DOHH2 (cell line): ENCODE data around the gene LY6G5C.
A peak's percentile ranks its signal among the peaks of the same experiment; 100 is the strongest.

ENCODE experiments used
- H3F3A ChIP-seq: fragments of 200-600 bp; sonication (generic), shearing (Covaris generic); 2 replicates; pipeline ENCODE4 v1.6.0; 2016; ENCODE audit warnings: antibody characterized with exemption, mild to moderate bottlenecking; ENCODE audit not compliant: control insufficient read depth, insufficient read depth
- H3K27ac ChIP-seq: fragments of 200-600 bp; sonication (generic); 2 replicates; pipeline ENCODE4 v1.5.1; 2014; ENCODE audit warnings: low read depth, mild to moderate bottlenecking, low read length, moderate library complexity
- H3K27me3 ChIP-seq: fragments of 200-600 bp; sonication (generic); 2 replicates; pipeline ENCODE4 v1.6.1; 2014; ENCODE audit warnings: mild to moderate bottlenecking, low read length, mixed read lengths; ENCODE audit not compliant: control insufficient read depth
- H3K36me3 ChIP-seq: fragments of 200-600 bp; sonication (generic); 2 replicates; pipeline ENCODE4 v1.6.1; 2014; ENCODE audit warnings: mild to moderate bottlenecking, low read length, moderate library complexity, mixed read lengths; ENCODE audit not compliant: control insufficient read depth
- H3K4me1 ChIP-seq: fragments of 200-600 bp; sonication (generic); 2 replicates; pipeline ENCODE4 v1.6.1; 2014; ENCODE audit warnings: mild to moderate bottlenecking, low read length, mixed read lengths; ENCODE audit not compliant: control insufficient read depth
- H3K4me2 ChIP-seq: fragments of 200-600 bp; sonication (generic); 2 replicates; pipeline ENCODE4 v1.6.0; 2014; ENCODE audit warnings: mild to moderate bottlenecking, low read length, moderate library complexity
- H3K4me3 ChIP-seq: fragments of 200-600 bp; sonication (generic); 2 replicates; pipeline ENCODE4 v1.5.1; 2014; ENCODE audit warnings: mild to moderate bottlenecking, low read length, mixed read lengths
- H3K79me2 ChIP-seq: fragments of 200-600 bp; sonication (generic); 2 replicates; pipeline ENCODE4 v1.6.1; 2014; ENCODE audit warnings: mild to moderate bottlenecking, low read length, mixed read lengths; ENCODE audit not compliant: control insufficient read depth
- H3K9me2 ChIP-seq: fragments of 200-600 bp; sonication (generic); replicated peaks from 2 replicates; pipeline ENCODE4 v1.6.1; 2014; ENCODE audit warnings: mild to moderate bottlenecking, low read length, mixed read lengths; ENCODE audit not compliant: control insufficient read depth
- H3K9me3 ChIP-seq: fragments of 200-600 bp; sonication (generic); 2 replicates; pipeline ENCODE4 v1.6.1; 2014; ENCODE audit warnings: antibody characterized with exemption, low read length, mixed read lengths; ENCODE audit not compliant: control insufficient read depth, insufficient read depth
- H4K20me1 ChIP-seq: fragments of 200-600 bp; sonication (generic); 2 replicates; pipeline ENCODE4 v1.6.0; 2014; ENCODE audit warnings: low read depth, mild to moderate bottlenecking, antibody characterized with exemption, low read length, moderate library complexity; ENCODE audit not compliant: control insufficient read depth, insufficient read depth
- EZH2phosphoT487 ChIP-seq: fragments of 200-600 bp; sonication (generic); IDR thresholded peaks from 2 replicates; pipeline ENCODE4 v1.6.1; 2017; ENCODE audit warnings: borderline replicate concordance, mild to moderate bottlenecking, antibody characterized with exemption, low read length, moderate library complexity, mixed read lengths
- TF ChIP-seq, protein P1 (sequence below): fragments of 200-600 bp; sonication (generic); IDR thresholded peaks from one replicate; pipeline ENCODE4 v1.5.1; 2014; ENCODE audit warnings: antibody characterized with exemption, mild to moderate bottlenecking, low read depth, low read length; ENCODE audit not compliant: poor library complexity, severe bottlenecking

Gene LY6G5C

DNA sequence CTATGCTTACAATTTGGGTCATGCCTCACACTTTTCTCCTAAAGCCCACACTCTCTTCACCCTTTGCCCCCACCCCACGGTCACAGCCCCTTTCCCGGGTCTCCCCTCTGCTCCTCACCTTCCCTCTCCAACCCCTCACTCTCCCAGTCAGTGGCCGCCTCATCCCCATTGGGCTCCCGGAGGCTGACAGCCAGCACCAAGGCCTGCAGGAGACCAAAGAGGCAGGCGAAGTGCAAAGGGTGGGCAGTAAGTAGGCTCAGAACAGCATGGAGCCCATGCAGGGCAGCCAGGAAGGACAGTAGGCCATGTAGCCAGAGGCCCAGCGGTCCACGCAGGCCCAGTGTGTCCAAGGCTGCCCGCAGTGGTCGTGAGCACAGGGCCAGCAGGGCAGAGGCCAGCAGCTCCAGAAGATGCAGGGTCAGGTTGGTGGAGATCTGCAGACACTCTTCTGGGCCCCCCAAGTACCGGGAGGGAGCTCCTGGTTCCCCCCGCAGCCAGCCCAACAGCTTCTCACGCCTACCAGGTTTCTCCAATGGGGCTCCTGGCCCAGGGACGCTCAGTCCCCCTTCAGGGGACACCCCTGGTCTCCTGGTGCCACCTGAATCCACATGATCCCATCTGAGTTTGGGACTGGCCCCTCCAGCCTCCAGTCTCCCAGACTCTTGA lies 21.8 kb downstream of the LY6G5C start:
- Histone ChIP-seq H3F3A (peaks cover 18% of the 10 kb centered on the region), H4K20me1 (no peaks in the 10 kb centered on the region), H3K27ac (no peak overlapping the region), H3K4me1 (peaks cover 54% of the 10 kb centered on the region), H3K36me3 (peaks cover 53% of the 10 kb centered on the region), H3K4me3 (peak overlapping the region; percentile 95), H3K27me3 (no peaks in the 10 kb centered on the region), H3K79me2 (peaks cover 60% of the 10 kb centered on the region), H3K4me2 (peak overlapping the region; percentile 92), H3K9me2 (no peaks in the 10 kb centered on the region), H3K9me3 (no peaks in the 10 kb centered on the region)
- TF ChIP-seq EZH2phosphoT487 = no peak
- TF ChIP-seq, protein P1, sequence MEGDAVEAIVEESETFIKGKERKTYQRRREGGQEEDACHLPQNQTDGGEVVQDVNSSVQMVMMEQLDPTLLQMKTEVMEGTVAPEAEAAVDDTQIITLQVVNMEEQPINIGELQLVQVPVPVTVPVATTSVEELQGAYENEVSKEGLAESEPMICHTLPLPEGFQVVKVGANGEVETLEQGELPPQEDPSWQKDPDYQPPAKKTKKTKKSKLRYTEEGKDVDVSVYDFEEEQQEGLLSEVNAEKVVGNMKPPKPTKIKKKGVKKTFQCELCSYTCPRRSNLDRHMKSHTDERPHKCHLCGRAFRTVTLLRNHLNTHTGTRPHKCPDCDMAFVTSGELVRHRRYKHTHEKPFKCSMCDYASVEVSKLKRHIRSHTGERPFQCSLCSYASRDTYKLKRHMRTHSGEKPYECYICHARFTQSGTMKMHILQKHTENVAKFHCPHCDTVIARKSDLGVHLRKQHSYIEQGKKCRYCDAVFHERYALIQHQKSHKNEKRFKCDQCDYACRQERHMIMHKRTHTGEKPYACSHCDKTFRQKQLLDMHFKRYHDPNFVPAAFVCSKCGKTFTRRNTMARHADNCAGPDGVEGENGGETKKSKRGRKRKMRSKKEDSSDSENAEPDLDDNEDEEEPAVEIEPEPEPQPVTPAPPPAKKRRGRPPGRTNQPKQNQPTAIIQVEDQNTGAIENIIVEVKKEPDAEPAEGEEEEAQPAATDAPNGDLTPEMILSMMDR = no peak

DNA sequence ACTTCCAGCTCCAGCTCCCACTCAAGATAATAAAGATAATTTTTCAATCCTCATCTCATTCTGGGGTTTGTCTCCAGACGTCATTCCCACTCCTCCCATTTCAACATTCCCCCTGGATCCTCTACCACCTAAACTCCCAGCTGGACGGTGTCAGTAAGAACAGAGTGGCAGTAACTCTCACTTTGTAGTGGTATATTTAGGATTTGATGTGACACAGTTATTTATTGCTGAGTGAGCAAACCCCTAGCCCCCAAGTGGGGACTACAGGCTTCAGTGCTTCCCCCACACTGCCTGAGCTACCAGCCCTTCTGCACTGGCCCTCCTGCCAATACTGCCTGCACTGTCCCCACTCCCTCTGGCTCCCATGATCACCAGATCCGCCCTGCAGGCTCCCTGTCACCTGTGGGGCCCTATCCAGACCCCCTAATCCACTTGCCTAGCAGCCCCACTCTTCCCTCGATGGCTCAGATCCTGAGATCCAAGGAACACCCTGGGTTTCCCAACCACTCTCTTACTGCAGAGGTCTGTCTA lies 22.6 kb downstream of the LY6G5C start:
- Histone ChIP-seq H3K27me3 (no peaks in the 10 kb centered on the region), H3K9me3 (no peaks in the 10 kb centered on the region), H3F3A (peaks cover 18% of the 10 kb centered on the region), H3K27ac (no peak overlapping the region), H3K79me2 (peaks cover 58% of the 10 kb centered on the region), H3K36me3 (peaks cover 45% of the 10 kb centered on the region), H3K4me3 (no peak overlapping the region), H3K4me2 (peak overlapping the region; percentile 92; the same call in 1 of the 2 replicates), H3K4me1 (peaks cover 50% of the 10 kb centered on the region), H4K20me1 (no peaks in the 10 kb centered on the region), H3K9me2 (no peaks in the 10 kb centered on the region)
- TF ChIP-seq, protein P1 = no peak
- no peak for TF ChIP-seq EZH2phosphoT487

DNA sequence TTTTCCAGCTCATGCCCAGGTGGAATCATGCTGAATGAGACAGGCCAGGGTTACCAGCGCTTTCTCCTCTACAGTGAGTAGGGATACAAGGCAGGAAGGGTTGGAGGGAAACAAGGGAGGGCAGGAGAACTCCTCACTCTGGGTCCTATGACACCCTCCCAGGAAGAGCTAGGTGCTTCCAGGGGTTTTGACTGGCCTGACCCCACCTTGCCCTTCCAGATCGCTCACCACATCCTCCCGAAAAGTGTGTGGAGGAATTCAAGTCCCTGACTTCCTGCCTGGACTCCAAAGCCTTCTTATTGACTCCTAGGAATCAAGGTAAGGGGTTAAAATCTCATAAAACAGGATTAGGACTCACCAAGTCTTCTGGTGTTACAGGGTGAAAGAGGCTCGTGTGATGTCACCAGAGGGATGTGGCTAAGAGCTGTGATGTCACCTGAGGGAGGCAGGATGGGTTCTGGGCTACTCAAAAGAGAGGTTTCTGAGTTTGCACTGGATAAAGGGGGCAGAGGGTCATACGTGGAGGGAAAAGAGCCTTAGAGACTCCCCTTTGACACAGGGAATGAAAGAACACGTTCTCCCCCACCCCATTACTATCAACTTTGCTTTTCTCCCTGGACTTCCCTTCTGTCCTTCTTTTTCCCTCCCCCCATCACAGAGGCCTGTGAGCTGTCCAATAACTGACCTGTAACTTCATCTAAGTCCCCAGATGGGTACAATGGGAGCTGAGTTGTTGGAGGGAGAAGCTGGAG lies 23.3 kb downstream of the LY6G5C start:
- no peaks in the 10 kb centered on the region for H3K9me2 ChIP-seq
- no peak overlapping the region for H3K4me3 ChIP-seq
- no peaks in the 10 kb centered on the region for H3K27me3 ChIP-seq
- H3F3A ChIP-seq = peaks cover 18% of the 10 kb centered on the region
- TF ChIP-seq, protein P1 = no peak
- TF ChIP-seq EZH2phosphoT487 = no peak
- H3K27ac ChIP-seq = no peak overlapping the region
- H3K4me2 ChIP-seq = no peak overlapping the region
- H3K79me2 ChIP-seq = peaks cover 55% of the 10 kb centered on the region
- H3K9me3 ChIP-seq = no peaks in the 10 kb centered on the region
- peaks cover 38% of the 10 kb centered on the region for H3K36me3 ChIP-seq
- H3K4me1 ChIP-seq = peaks cover 45% of the 10 kb centered on the region
- H4K20me1 ChIP-seq = no peaks in the 10 kb centered on the region
